ENCODE data around the gene PDXK. TPM values are rescaled to one million over a fixed set of nuclear protein-coding genes. Genes with fewer than 3 reads are reported as not detected.

PDXK gene
- total and polyA plus RNA-seq, 2 donors (not counting 3 experiments of a cell fraction or from before 2014, with no cell fraction given): 44.2 to 59.1 TPM

GRCh38 chr21:43786300-43786806 is 67.4 kb downstream of the PDXK start:
- no peak for FAIRE-seq
- no TSS peak for BruUV-seq (replicated peaks)

More at GRCh38 chr21:43786300-43786806, 67.4 kb downstream of the PDXK start:
- Histone ChIP-seq H3K79me2 (ENCODE audit: control insufficient read depth, insufficient read depth, low read length) (peaks cover 20% of the 10 kb centered on the region), H3K4me3 (replicated peaks in 1 of 3; ENCODE audit: insufficient read depth in 1 of 3, low read depth in 1 of 3, low read length in 3 of 3) (no peak overlapping the region), H3K9me1 (replicated peaks; ENCODE audit: control insufficient read depth, extremely low read depth, insufficient read depth, low read length) (no peaks in the 10 kb centered on the region), H4K20me1 (replicated peaks; ENCODE audit: control insufficient read depth, extremely low read depth, insufficient read depth, low read length) (no peaks in the 10 kb centered on the region), H3K27ac (ENCODE audit: insufficient read depth, low read depth, low read length) (no peak overlapping the region), H3K9me3 (replicated peaks; ENCODE audit: control insufficient read depth, insufficient read depth, low read length) (no peaks in the 10 kb centered on the region), H3K27me3 (ENCODE audit: control insufficient read depth in 2 of 2, insufficient read depth in 2 of 2, low read length in 2 of 2) (no peaks in the 10 kb centered on the region), H2AFZ (ENCODE audit: low read depth, low read length) (no peak overlapping the region), H3K4me2 (ENCODE audit: insufficient read depth, low read length) (no peak overlapping the region), H3K4me1 (ENCODE audit: control insufficient read depth, extremely low read depth, insufficient read depth, low read length) (peaks cover 7% of the 10 kb centered on the region), H3K36me3 (ENCODE audit: control insufficient read depth in 2 of 2, extremely low read depth in 1 of 2, insufficient read depth in 2 of 2, low read length in 2 of 2) (no peaks in the 10 kb centered on the region), H3K9ac (replicated peaks; ENCODE audit: extremely low read depth, insufficient read depth, low read length) (no peak overlapping the region)
- intact Hi-C loops (cut with micrococcal nuclease) (loop anchor here (5.0 kb wide), 1 partner anchor 59 kb away; no protein-coding TSS in a partner anchor), dilution Hi-C loops (cut with MboI; ENCODE audit: extremely low pct_ligation_motif_present, low sequenced_read_pairs) (no loop called here)
- TF ChIP-seq POLR2AphosphoS5 (IDR thresholded peaks at IDR 0.05; ENCODE audit: insufficient read depth, low read depth, low read length) (no peak), POLR2A (IDR thresholded peaks at IDR 0.05; ENCODE audit: low read depth, low read length) (no peak), FOS (IDR thresholded peaks at IDR 0.05; ENCODE audit: borderline replicate concordance, insufficient read depth, low read length) (no peak), GATA2 (IDR thresholded peaks at IDR 0.05; ENCODE audit: insufficient read depth, insufficient read length, low read depth, low read length) (no peak), MYC (IDR thresholded peaks at IDR 0.05; ENCODE audit: low read depth, low read length) (no peak), CTCF (IDR thresholded peaks at IDR 0.05; ENCODE audit: extremely low read depth in 1 of 2, insufficient read depth in 1 of 2, low read depth in 1 of 2, low read length in 2 of 2) (no peak)
- DNase-seq (ENCODE audit: low read depth, low spot score): no peak
- ChIA-PET POLR2A (no interaction called here), CTCF (no interaction called here)

All from endothelial cell of umbilical vein (primary cell).